AG09309 (cell line): ENCODE results near the gene ADRM1.

ENCODE experiments used
- DNase-seq: peaks from one replicate; pipeline ENCODE4 v3.0.0-alpha.2; 2010; ENCODE audit warnings: low read depth
- H3K4me3 ChIP-seq: 2 replicates; pipeline ENCODE4 v1.5.1; 2011; ENCODE audit warnings: mild to moderate bottlenecking, low read depth, low read length, moderate library complexity; ENCODE audit not compliant: control insufficient read depth
- TF ChIP-seq, protein P1 (sequence below): IDR thresholded peaks from 2 replicates; pipeline ENCODE4 v1.5.1; 2011; ENCODE audit warnings: mild to moderate bottlenecking, low read depth, low read length, inconsistent platforms; ENCODE audit not compliant: insufficient read depth, control insufficient read depth; ENCODE audit errors: missing control alignments

Gene ADRM1

DNA sequence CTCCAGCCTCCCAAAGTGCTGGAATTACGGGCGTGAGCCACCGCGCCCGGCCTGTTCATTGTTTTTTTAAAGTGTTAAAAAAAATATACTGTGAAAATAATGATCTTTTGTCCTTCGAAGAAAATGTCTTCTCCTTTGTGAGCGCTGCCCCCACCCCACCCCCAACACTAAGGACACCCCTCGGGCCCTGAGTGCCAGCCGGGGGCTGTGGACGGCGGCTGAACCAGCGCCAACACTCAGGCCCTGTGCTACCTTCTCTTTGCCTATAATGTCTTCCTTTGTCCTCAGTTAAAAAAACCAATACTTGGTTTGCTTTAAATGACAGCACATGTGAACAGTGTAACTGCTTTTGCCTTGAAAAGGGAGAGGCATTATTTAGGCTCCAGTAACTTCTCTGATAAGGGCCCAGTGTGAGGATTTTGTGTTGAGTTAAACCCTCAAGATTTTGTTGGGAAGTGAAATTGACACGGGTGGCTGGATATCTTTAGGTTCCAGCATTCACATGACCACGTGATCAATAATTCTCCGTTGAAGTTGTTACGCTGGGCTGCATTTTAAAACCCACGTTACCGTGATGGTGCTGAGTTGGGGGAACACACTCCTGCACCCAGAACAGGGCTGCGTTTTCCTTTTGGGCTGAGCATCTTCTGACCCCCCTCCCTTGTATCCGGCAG, 9.5 kb upstream of the ADRM1 start:
- H3K4me3 ChIP-seq: no peak overlapping the region
- TF ChIP-seq, protein P1, sequence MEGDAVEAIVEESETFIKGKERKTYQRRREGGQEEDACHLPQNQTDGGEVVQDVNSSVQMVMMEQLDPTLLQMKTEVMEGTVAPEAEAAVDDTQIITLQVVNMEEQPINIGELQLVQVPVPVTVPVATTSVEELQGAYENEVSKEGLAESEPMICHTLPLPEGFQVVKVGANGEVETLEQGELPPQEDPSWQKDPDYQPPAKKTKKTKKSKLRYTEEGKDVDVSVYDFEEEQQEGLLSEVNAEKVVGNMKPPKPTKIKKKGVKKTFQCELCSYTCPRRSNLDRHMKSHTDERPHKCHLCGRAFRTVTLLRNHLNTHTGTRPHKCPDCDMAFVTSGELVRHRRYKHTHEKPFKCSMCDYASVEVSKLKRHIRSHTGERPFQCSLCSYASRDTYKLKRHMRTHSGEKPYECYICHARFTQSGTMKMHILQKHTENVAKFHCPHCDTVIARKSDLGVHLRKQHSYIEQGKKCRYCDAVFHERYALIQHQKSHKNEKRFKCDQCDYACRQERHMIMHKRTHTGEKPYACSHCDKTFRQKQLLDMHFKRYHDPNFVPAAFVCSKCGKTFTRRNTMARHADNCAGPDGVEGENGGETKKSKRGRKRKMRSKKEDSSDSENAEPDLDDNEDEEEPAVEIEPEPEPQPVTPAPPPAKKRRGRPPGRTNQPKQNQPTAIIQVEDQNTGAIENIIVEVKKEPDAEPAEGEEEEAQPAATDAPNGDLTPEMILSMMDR: no peak
- DNase-seq: no peak

DNA sequence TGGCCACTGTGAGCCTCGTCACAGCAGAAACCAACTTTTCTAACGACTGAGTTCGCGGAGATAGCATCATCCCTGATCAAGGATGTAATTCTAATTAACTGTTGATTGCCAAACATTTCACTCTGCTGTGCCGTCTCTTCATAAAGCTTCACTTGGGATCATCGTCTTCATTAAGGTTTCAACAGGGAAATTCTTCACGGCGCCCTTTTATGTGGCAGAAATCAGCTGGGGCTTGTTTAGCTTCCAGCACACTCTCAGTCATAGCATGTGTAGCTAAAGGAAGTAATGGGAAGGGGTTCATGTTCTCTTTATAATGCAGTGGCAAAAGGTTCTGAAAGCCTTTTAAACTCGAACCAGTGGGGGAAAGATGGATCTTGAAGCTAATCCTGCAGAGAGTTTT, 8.9 kb upstream of the ADRM1 start:
- TF ChIP-seq, protein P1: no peak
- no peak for DNase-seq
- no peak overlapping the region for H3K4me3 ChIP-seq

DNA sequence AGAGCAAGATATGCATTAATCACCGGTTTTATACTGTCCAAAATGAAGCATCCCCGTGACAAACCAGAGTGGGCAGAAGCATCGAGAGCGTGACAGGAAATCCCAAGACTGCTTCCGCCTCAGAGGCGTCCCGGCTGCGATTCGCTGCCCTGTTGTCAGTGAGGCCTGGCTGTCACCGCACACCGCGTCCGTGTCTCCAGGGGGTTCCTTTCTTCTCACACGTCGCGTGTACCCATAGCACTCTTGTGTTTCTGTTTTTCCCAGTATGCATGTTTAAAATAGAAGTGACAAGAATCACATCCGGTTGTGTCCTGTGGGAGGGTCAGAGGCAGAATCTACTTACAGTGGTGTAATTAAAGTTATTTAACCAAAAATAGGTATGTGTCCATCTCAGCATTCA, 8.3 kb upstream of the ADRM1 start:
- no peak for DNase-seq
- H3K4me3 ChIP-seq: no peak overlapping the region
- TF ChIP-seq, protein P1: no peak

DNA sequence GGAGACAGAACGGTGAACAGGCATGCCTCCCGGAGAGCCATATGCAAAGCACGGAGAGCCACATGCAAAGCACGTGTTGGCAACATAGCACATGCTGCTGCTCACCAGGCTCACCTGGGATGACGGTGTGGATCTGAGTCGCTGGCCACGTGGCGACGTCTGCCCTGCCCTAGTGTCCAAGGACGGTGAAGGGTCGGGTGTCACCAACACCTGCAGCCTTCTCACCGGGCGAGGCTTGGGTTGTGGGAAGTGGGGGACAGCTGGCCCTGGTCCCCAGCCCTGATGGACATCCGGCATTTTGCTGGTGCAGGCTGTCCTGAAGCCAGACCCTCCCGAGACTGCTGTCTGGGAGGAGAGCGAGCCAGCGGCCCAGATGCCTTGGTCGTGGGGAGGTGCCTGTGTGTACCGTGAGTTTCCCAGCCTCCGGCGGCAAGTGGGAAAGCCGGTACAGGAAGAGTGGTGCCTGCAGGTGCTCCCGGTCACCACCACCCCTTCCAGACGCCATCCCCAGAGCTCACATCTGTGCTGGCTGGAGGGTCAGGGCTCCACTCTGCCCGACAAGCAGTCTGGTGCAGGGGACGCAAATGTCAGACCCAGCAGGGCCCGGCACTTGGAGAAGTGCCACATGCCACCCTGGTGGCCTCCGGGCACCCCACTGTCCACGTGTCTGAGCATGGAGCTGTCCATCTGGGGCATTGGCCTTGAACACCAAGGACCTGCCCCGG, 5.9 kb upstream of the ADRM1 start:
- no peak for DNase-seq
- TF ChIP-seq, protein P1: no peak
- no peak overlapping the region for H3K4me3 ChIP-seq

DNA sequence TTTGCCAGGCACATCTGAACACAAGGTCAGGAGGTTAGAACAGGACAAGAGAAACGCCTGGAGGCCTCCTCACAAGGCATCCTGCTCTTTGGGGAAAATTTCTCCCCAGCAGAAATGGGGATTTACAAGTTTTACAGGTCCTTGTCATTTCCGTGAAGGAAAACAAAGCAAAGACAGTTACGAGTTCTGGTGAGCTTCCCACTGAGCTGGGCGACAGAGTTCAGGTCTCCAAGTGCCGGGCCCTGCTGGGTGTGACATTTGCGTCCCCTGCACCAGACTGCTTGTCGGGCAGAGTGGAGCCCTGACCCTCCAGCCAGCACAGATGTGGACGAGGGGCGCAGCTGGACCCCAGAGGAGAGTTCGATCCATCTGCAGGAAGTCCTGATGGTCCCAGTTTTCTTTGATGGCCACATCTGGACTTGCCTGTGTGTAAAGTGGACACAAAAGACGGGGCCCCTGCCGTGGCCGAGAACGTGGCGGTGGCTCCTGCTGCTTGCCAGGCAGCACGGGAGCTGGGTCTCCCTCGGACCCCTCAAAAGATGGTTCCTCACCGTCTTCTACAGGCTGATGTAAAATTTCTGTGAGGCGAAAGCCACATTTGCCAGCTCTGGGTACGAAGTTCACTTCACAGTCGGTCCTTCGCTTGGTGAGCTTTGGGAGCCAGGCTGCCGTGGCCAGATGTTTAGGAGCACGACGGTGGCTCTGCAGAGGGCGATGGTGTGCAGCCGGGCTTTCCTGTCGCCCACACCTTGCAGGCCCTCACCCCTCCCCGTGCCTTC, 5.2 kb upstream of the ADRM1 start:
- TF ChIP-seq, protein P1: no peak
- no peak for DNase-seq
- H3K4me3 ChIP-seq: no peak overlapping the region

DNA sequence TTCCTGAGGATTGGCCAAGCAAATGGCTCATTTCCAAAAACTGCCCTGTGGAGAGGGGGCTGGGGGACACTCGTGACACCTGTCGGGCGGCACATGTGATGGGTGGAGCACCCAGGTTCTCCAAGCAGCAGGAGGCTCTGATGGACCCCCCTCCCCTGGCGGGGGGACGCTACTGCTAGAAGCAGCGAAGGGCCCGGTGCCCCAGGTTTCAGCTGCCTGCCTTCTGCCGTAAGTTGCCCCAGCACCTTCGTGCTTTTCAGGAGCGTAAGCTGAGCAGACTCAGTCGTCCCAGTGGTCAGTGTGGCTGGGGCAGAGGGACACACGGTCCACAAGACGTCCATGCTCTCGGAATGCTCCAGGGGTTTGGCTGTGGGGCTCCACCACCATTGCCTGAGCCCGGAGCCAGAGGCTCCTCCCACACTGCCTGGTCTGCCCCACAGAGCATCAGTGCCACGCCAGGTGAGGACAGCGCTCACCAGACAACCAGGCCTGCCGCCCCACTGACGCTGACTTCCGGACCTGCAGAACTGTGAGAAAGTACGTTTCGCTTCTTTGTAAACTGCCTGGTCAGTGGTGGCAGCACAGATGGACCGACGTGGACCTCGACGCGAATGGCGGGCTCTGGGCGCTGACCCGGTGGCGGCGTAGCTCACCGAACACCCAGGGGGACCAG, 4.1 kb upstream of the ADRM1 start:
- H3K4me3 ChIP-seq: no peak overlapping the region
- no peak for DNase-seq
- TF ChIP-seq, protein P1: no peak
